ENCODE results near the gene DLK1.

Gene DLK1

DNA sequence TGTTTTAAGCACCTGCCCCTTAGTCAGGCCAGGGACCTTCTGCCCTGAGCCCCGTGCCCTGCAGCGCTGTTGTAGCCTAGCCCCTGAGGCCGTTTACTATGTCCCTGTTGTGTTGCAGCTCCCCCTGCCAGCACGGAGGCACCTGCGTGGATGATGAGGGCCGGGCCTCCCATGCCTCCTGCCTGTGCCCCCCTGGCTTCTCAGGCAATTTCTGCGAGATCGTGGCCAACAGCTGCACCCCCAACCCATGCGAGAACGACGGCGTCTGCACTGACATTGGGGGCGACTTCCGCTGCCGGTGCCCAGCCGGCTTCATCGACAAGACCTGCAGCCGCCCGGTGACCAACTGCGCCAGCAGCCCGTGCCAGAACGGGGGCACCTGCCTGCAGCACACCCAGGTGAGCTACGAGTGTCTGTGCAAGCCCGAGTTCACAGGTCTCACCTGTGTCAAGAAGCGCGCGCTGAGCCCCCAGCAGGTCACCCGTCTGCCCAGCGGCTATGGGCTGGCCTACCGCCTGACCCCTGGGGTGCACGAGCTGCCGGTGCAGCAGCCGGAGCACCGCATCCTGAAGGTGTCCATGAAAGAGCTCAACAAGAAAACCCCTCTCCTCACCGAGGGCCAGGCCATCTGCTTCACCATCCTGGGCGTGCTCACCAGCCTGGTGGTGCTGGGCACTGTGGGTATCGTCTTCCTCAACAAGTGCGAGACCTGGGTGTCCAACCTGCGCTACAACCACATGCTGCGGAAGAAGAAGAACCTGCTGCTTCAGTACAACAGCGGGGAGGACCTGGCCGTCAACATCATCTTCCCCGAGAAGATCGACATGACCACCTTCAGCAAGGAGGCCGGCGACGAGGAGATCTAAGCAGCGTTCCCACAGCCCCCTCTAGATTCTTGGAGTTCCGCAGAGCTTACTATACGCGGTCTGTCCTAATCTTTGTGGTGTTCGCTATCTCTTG, 7.6 kb downstream of the DLK1 start:
- no peak for DNase-seq

DNA sequence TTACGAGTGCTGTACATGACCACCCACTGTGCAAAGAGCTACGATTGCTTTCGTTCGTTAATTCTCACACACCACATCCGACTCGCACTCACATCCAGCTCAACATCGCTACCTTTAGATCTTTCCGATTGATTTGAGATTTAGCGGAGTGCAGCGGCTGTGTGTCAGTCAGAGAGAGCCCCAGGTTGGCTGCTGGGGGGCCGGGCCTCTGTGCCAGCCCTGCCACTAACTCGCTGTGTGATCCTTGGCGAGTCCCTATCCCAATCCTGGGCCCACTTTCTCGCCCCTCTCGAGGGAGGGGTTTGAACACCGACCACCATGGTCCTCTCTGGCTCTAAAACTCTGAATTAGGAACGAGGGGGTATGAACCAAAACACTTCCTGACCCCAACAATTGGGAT, 8.6 kb downstream of the DLK1 start:
- DNase-seq = no peak

GRCh38 chr14:100736269-100737180, 9.8 kb downstream of the DLK1 start:
- no peak for DNase-seq

DNA sequence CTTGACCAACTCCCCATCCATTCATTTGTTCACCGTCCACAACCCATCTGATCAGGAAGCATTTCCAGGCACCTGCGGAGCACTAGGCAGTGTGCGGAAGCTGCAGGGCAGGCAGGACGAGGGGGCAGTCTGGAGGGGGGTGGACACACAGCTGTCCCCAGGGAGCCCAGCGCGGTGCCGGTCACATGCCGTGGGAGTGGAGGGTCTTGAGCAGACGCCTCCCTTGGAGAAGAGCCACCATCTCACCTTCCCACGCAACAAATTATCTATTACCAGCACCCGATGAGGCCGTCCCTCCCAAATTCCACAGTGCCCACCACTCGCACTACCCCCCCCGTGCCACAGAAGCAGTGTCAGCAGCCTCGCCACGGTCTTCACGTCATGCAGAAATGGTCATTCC, 10.8 kb downstream of the DLK1 start:
- DNase-seq = no peak

GRCh38 chr14:100738269-100738691, 11.6 kb downstream of the DLK1 start:
- no peak for DNase-seq

GRCh38 chr14:100738704-100739131, 12.0 kb downstream of the DLK1 start:
- no peak for DNase-seq

DNA sequence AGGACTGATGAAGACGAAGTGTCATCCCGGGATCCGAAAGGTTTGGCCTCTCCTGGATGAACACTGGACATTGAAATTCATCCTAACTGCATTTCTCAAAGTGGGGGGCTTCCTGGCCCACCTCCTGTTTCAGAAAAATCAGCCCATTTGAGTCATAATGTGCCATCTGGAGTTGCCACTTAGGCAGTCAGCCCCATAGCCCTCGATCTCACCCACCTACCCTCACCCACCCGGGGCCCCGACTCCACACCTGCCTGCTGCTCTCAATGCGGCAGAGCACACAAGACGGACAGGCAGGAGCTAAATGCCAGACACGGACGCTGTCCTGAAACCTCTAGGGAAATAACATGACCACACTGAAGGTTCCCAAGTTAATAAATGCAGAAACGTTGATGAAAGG, 12.6 kb downstream of the DLK1 start:
- no peak for DNase-seq

DNA sequence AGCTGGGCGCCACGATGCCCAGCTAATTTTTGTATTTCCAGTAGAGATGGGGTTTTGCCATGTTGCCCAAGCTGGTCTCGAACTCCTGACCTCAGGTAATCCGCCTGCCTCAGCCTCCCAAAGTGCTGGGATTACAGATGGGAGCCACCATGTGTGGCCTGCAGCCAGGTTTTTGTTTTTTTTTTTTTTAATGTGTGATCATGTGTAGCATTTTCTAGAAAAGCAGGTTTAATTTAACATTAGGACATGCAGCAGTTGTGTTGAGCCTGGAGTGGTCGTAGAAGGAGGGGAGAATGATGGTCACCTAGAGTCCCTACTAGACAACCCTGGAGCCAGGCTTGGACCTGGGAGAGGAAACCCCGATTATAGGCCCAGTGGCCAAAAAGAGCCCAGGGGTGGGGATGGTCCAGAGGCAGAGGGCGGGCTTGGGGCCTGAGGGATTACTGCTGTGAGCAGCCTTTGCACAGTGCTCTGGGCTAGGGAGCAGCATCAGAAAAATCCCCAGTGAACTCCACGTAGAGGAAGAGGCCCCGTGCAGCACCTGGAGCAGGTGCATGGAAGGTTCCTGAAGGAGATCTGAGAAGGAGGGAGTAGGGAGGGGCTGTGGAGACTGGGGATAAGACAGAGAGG, 13.6 kb downstream of the DLK1 start:
- no peak for DNase-seq

GRCh38 chr14:100740929-100741328, 14.2 kb downstream of the DLK1 start:
- no peak for DNase-seq

GRCh38 chr14:100741966-100742365, 15.3 kb downstream of the DLK1 start:
- DNase-seq = no peak

DNA sequence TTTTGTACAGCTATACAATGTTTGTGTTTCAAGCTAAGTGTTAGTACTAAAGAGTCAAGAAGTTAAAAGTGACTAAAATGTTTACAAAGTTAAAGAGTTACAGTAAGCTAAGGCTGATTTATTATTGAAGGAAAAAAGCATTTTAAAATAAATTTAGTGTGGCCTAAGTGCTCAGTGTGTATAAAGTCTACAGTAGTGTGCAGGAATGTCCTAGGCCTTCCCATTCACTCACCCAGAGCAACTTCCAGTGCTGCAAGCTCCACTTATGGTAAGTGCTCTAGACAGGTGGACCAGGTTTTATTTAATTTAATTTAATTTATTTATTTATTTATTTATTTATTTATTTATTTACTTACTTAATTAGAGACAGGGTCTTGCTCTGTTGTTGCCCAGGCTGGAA, 19.6 kb downstream of the DLK1 start:
- DNase-seq = no peak

DNA sequence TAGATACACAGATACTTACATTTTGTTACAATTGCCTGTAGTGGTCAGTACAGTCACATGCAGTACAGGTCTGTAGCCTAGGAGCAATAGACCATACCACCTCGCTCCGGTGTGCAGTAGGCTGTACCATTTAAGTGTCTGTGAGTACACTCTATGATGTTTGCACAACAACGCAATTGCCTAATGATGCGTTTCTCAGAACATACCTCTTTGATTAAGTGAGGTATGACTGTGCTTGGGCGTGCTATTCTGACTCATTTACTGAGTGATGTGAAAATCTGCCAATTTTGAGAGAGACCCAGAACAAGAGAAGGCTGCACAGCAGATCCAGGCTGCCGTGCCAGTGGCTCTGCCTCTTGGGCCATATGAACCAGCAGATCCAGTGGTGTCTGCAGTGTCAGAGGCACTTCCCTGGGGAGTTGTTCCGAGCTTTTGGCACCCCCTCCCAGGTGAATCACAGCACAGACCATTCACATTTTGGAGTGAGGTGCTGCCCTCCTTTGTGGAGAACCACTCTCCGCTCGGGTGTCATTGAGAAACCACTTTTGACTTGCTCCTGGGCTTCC, 20.4 kb downstream of the DLK1 start:
- DNase-seq = no peak

GRCh38 chr14:100747736-100748135, 21.0 kb downstream of the DLK1 start:
- no peak for DNase-seq

- DNase-seq = no peak
Observed at GRCh38 chr14:100748403-100748802, 21.7 kb downstream of the DLK1 start.

GRCh38 chr14:100748944-100749343, 22.3 kb downstream of the DLK1 start:
- no peak for DNase-seq

GRCh38 chr14:100749967-100750597, 23.4 kb downstream of the DLK1 start:
- DNase-seq = no peak

GRCh38 chr14:100750762-100751699, 24.3 kb downstream of the DLK1 start:
- DNase-seq = no peak

DNA sequence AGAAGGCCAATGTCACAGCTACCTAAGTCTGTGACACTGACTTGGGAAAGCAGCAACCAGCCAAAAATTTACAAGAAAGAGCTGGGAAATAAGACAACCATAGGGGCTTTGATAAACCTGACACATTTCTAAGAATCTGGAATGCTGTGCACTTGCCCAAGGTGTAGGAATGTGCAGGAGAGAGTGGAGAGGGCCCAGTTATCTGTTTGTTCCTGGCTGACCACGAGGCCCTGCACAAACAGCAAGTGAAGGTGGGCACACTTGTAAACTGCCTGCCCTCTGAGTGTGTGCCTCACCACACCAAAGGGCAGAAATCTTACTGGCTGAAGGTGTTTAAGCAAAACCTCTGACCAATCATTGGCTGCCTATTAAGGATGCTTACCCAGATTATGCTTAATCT, 27.3 kb downstream of the DLK1 start:
- no peak for DNase-seq

GRCh38 chr14:100755649-100756048, 29.0 kb downstream of the DLK1 start:
- no peak for DNase-seq

- no peak for DNase-seq
Observed at GRCh38 chr14:100761481-100761880, 34.8 kb downstream of the DLK1 start.

- no peak for DNase-seq
Observed at GRCh38 chr14:100762089-100762515, 35.4 kb downstream of the DLK1 start.
